ENCODE measurements around the gene RAD51B.
A peak's percentile ranks its signal among the peaks of the same experiment; 100 is the strongest.
"Not testable (repeated sequence)": the region's sequence is repeated elsewhere in the genome, so short reads cannot be mapped to it uniquely, and the experiment has no call there.

Gene RAD51B

DNA sequence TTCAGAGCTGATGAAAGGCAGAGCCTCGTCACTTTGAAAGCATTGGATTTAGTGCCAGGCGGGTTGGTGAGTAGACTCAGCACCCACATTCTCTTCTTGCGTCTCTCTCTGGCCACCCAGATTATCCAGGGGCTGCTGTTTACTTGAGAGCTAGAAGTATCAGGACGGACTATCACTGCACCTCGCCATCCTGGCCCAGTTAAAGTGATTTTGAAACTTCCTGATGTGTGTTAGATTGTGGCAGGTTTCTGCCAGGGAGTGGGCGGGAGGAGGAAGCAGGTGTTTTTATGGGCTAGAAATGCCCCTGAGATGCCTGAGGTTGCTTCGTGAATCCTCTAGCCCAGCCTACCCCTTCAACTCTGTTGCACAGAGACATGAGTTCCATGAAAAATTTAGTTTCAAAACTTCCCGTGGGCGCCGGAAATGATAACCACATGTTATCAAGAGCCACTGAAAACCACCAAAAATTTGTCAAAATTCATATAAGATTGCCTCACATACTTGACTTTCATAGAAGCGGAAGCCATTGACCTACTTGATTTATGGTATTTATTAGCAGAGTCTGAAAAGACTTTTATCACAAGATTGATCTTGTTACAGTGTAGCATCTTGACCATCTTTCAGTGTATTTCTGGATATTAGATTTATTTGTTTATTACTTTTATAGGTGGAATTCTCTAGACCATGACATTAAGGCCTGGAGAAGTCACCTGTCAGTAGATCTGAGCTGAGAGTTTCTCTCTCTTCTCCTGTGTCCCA is 466.0 kb downstream of the RAD51B start:
- DNase-seq = peak; percentile 70

DNA sequence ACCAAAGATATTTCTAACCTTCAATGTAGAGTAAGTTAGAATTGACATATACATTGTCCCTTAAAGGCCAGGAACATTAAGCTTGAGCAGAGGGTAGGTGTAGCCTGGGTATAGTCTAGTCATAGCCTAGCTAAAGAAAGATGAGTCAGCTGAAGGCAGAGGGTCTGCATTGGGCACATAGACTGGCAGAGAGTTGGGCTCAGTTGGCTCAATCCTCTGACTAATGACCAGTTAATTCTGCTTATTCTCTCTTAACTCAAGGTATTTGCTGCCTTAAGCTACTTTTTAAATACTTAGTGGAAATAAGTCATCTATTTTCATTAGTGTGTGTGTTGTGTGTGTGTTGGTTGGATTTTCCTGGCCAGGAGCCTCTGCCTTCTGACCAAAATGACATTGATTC is 467.1 kb downstream of the RAD51B start:
- DNase-seq = no peak

GRCh38 chr14:68289452-68289851 is 469.9 kb downstream of the RAD51B start:
- DNase-seq = not testable (repeated sequence)

GRCh38 chr14:68291820-68292219 is 472.2 kb downstream of the RAD51B start:
- no peak for DNase-seq

DNA sequence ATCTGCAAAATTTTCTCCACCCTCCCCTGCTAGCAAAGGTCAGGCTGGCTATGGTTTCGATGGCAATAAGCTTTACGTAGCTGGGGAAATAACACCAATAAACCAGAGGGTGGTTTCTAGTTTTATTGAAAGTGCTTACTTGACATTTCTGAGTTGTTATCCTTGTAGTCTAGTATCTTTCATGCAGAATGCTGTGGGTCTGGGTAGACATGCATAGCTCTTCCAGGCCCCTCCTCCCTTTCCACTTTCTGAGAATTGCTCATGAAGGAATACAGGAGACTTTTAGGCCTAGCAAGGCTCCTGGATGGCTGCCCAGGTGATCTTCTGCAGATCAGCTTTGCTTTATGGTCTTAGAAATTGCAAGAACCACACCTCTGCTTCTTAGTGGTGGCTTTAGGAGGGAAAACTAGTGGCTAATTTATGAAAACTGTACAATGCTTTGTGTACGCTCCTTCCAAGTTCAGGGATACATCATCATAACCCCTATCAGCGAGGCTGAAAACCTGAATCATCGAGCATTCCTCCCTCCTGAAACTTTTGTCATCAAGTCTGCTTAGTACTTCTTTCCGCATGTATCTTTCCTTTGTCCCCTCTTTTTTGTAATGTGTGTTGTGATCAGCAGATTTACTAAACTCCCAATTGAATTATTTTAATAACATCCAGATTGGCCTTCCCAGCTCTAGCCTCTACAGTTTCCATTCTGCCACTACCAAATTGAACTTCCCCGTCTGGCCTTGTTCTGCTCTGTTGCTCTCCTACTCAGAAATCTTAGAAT is 473.0 kb downstream of the RAD51B start:
- no peak for DNase-seq

DNA sequence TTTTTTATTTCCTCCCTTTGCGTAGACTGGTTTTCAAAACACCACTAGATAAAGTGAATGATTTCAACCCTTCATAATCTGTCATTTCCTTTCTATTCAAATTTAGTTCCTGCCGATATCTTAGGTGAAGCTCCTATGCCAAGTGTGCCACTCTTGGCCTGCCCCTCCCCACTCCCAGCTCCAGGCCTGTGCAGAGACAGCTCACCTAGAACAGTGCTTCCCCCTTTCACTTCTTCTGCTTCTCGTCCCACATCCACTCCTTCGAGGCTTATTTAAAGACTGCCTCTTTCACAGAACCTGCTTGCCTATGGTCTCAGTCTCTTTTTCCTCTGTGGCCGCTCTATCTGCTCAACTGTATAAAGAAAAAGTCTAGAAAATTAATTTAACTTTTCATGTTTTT is 473.8 kb downstream of the RAD51B start:
- no peak for DNase-seq

DNA sequence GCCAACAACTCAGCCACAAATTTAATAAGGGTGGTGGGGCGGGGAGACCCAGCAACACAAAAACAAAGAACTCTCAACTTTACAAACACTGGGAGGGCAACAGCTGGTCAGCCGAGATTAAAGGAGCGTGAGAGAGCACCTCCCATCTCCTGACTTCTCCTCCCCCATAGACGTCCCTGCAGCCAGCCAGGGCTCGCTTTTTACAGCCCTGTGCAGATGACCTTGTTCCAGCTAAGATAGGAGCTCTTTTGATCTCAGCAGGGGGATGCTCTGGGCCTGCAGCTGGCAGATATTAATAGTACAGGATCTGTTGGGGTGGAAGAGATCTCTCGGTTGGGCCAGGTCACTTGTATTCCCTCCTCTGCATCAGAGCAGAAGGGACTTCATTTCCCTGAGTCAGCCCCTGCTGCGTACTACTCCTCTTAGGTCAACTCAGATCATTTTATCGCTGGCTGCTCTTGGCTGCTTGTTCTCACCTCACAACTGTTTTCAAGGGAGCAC is 475.8 kb downstream of the RAD51B start:
- DNase-seq = no peak

DNA sequence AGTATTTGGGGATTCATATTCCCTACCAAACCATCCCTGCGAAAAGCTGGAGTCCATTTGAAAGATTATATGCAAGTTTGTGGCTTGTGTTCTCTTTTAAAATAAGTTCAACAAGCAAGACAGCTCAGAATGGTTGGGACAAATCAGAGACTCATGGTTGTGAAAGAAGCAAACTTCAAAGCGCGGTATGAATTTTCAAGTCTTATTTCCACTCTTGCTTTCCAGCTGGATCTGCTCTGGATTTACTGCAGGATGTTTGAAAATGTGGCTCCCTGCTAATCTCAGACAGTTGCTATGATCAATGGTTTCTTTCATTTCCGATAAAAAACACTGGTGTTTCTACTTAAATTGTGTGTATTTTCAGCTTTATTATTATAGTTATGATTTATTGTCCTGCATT is 477.5 kb downstream of the RAD51B start:
- DNase-seq = no peak

DNA sequence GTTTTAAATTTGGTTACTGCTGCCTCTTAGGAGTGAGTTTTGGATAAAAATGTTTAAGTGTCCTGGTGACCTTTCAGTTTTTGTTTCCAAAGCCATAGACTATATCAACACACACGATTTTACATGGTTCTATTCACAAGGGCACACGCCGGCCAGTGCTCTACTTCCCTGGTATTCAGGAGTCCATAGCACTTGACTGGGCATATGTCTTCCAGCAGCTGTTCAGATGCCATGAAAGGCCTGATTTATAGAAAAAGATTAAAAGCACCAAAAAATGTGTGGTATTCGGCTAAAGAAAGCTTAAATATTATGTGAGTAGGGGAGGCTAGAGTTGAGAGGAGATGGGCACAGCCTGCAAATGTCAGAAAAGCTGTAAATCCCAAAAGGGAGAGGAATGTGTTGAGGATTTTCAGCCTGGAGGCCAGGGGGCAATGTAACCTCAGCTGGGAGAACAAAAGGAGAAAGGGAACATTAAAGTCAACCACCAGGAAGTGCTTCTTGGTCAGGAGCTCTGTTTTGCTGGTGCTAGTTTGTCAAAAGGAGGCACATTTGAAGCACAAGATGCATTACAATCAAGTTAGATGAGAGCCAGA is 478.4 kb downstream of the RAD51B start:
- no peak for DNase-seq

- DNase-seq = no peak
Observed at GRCh38 chr14:68300608-68301007, 481.0 kb downstream of the RAD51B start.

- no peak for DNase-seq
Observed at GRCh38 chr14:68301219-68301618, 481.6 kb downstream of the RAD51B start.

DNA sequence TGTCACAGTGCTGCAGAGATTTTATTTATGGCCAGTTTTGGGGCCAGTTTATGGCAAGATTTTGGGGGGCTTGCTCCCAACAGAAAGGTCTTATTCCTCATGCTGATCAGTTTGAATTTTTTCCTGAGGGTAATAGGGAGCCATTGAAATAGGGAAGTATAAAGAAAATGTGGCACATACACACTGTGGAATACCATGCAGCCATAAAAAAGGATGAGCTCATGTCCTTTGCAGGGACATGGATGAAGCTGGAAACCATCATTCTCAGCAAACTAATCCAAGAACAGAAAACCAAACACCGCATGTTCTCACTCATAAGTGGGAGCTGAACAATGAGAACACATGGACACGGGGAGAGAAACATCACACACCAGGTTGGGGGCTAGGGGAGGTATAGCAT is 483.4 kb downstream of the RAD51B start:
- not testable (repeated sequence) for DNase-seq

DNA sequence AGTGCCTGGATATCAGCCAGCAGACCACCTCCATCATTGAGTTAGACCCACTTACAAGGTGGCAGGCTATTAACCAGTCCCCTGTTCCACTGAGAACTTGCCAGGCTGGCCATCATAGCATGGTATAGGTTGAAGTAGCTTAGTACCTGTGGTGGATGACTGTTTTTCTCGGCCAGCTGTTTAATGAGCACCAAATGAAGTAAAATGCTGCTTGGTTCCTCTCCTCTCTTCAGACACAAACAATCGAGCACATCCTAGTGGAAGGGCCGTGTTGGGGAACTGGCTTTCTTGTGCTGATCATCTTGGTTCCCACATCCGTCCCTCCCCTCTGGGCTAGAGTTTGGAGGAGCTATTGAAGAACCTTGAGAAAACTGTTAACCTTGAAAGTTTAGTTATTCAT is 486.2 kb downstream of the RAD51B start:
- DNase-seq = no peak

DNA sequence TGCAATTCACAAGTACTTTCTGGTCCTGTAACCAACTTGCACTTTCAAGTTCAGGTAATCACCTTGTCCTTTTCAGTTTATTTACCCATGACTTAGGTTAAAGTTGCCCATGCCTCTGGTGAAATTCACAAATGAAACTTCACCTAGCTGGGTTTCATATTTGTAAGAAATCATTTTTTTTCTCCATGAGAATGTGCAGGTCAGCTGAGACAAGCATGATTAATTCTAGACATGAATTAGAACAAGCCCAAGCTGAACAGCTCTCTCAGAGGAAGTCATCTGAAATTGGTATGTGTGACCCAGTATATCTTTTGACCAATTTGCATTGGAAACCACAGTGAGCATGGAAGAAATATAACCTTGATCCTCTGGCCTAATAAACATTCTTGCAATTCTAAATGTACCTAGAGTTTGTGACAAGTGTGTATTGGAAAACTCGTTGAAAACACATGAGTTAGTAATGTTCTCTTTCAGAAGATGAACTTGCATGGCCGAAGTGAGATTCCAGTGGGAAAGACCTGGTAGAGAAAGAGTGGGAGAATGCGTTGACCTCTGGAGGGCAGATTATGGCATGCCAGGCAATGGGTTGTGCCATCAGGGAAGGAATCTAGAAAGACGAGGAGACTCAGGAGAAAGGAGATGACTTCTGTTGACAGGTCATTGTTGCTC is 486.8 kb downstream of the RAD51B start:
- DNase-seq = no peak

- DNase-seq = no peak
Observed at GRCh38 chr14:68306934-68307789, 487.6 kb downstream of the RAD51B start.

DNA sequence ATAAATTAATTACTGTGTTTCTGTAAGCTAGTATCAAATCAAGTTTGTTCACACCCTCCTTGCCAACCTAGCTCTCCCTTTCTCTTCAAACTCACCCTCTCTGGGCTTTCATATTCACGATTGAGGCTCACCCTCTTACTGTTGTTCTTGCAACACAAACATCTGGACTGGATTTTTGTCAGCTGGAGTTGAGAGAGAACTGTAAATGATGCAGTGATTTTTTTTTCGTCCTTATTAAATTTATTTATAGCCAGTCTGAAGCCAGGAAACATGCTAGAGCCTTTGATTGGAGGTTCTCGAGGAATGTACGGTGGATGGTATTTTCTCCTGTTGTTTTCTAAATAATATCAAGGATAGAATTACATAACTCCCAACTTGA is 488.2 kb downstream of the RAD51B start:
- no peak for DNase-seq

DNA sequence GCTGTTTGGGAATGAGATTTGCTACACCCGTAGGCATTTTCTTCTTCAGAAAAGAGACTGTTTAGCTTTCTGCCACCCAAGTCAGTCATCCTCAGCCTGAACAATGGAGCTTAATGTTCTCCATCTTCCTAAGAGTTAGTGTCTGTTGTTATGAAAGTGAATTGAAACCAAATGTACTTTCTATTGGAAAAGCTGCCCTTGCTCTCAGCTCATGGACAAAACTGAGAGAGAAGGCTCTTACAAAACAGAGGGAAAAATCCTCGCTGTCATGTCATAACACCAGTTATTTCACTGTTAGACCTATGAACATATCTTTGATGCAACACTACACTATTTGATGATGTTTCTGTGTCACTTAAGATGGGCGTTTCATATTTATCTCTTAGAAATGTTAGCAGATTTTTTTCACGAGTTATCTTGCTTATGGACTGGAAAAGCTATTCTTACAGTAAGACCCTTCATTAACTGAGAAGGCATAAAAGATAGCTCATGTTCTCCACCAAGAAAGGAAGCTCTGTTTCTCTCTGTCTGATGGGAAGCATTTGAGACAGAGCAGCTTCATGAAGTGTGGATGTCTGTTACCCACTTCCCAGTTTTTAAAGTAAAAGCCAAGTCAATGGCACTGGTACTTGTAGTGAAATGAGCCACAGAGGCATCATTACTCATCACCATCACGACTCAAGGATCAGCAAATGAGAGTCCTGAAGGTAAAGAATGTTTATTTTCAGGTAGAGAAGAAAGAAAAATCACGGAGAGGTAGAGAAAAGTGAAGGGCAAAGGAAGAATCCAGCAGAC is 489.3 kb downstream of the RAD51B start:
- DNase-seq = no peak

GRCh38 chr14:68309616-68310015 is 490.0 kb downstream of the RAD51B start:
- DNase-seq = no peak

DNA sequence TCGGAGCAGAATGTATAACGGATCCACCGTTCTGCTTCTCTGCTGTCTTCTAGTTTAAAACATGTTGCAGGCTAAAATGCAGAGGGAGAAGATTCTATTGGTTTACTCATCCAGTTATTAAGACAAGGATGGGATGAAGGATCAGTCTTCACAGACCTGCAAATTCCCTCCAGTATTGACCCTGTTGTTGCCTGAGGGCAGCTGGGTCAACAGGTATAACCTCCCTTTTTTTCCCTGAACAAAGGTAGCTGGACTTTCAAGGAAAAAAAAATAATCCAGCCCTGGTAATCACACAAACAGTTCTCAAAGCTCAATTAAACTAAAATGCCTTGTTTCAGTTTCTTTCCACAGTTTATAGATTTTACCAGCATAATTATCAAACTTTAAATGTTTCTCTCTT is 492.7 kb downstream of the RAD51B start:
- DNase-seq = no peak

- no peak for DNase-seq
Observed at GRCh38 chr14:68312884-68313610, 493.5 kb downstream of the RAD51B start.

DNA sequence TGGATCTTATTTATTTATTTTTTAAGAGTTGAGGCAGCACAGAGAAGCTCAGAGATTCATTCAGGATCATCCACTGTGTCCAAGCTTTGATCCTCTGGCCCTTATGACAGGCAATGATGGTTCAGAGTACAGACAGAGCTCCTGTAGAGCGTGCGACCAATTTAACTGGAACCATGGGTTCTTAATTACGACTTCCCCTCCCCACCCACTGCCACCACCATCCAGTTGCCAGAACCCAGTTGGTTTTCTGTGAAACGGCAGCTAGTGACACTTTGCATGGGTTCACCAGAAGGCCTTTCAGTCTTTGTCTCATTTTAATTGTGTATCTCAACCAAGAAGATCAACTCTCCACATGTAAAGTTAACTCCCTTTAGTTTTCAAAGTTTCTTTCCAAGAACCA is 495.1 kb downstream of the RAD51B start:
- DNase-seq = no peak
